Panc1 (cell line): ENCODE results near the gene ACTR5. TPM values are rescaled to one million over a fixed set of nuclear protein-coding genes. Genes with fewer than 3 reads are reported as not detected.

Experiments
- ATAC-seq: fragments of 200-7000 bp; cut with Tn5 transposase; 2 replicates; pipeline ENCODE4 v1.9.1; 2020; ENCODE audit warnings: mild to moderate bottlenecking, moderate library complexity
- BruUV-seq: library from RNA; stranded (reverse); fragments of 400-500 nt; replicated peaks from 2 replicates; lab custom pipeline; 2021; lab: Mats Ljungman, UMichigan
- CTCF ChIA-PET: fragments of 300-600 bp; sonication (Branson Sonifier 250); formaldehyde crosslinking; loops from one replicate; lab custom pipeline; 2022; ENCODE audit warnings: antibody characterized with exemption; lab: Charles Lee
- POLR2A ChIA-PET: fragments of 300-600 bp; sonication (Branson Sonifier 250); formaldehyde crosslinking; loops from one replicate; lab custom pipeline; 2022; ENCODE audit warnings: antibody characterized with exemption; lab: Charles Lee
- DNase-seq: peaks from one replicate; pipeline ENCODE4 v3.0.0-alpha.2; 2010; ENCODE audit warnings: low read depth, low spot score
- H3K27ac ChIP-seq: 2 replicates; pipeline ENCODE4 v1.5.1; 2011; ENCODE audit warnings: mild to moderate bottlenecking, low read length, inconsistent platforms
- H3K27me3 ChIP-seq: fragments of 200-500 bp; sonication (Bioruptor generic); 2 replicates; pipeline ENCODE4 v1.6.0; 2014; ENCODE audit warnings: low read length, inconsistent platforms; ENCODE audit not compliant: control insufficient read depth, insufficient read depth
- H3K36me3 ChIP-seq: fragments of 200-500 bp; sonication (Bioruptor generic); 2 replicates; pipeline ENCODE4 v1.5.1; 2014; ENCODE audit warnings: inconsistent platforms, mild to moderate bottlenecking, low read length, moderate library complexity; ENCODE audit not compliant: control insufficient read depth, insufficient read depth
- H3K4me1 ChIP-seq: 2 replicates; pipeline ENCODE4 v1.5.1; 2011; ENCODE audit warnings: inconsistent platforms, mild to moderate bottlenecking, low read length, moderate library complexity; ENCODE audit not compliant: control insufficient read depth, insufficient read depth
- H3K4me3 ChIP-seq, 2 experiments: 2 replicates each; pipeline ENCODE4 v1.5.1; 2011 to 2012; ENCODE audit warnings: low read depth in 2 of 2, low read length in 2 of 2, mild to moderate bottlenecking in 2 of 2, inconsistent platforms in 1 of 2, moderate library complexity in 1 of 2
- H3K9me3 ChIP-seq: fragments of 200-500 bp; sonication (Bioruptor generic); 2 replicates; pipeline ENCODE4 v1.5.1; 2014; ENCODE audit warnings: low read depth, mild to moderate bottlenecking, inconsistent platforms, low read length, moderate library complexity; ENCODE audit not compliant: control insufficient read depth, insufficient read depth
- POLR2AphosphoS5 ChIP-seq: IDR thresholded peaks from 2 replicates; pipeline ENCODE4 v1.6.1; 2012; ENCODE audit warnings: mild to moderate bottlenecking, low read depth, low read length, moderate library complexity
- SIN3A ChIP-seq: IDR thresholded peaks from 2 replicates; pipeline ENCODE4 v1.6.1; 2012; ENCODE audit warnings: low read depth, mild to moderate bottlenecking, low read length, moderate library complexity, borderline replicate concordance; ENCODE audit not compliant: insufficient read depth
- TCF7L2 ChIP-seq: IDR thresholded peaks from 2 replicates; pipeline ENCODE4 v1.6.1; 2011; ENCODE audit warnings: mild to moderate bottlenecking, low read depth, low read length, inconsistent platforms
- in situ Hi-C: cut with HindIII; loops from 2 replicates; pipeline ENCODE4 v1.10.0; 2016; ENCODE audit warnings: low sequenced_read_pairs, low pct_unique_long_range_greater_than_20kb
- intact Hi-C: fragments of 100-400 bp; cut with micrococcal nuclease; formaldehyde crosslinking; loops from one replicate; pipeline ENCODE4 v1.10.0; 2022; ENCODE audit not compliant: unreplicated experiment
- total RNA-seq: library from RNA; stranded (reverse); gene quantifications from one replicate; pipeline ENCODE4 v1.2.1, GENCODE V29; 2021; ENCODE audit not compliant: unreplicated experiment
- TF ChIP-seq, protein P1 (sequence below), 2 experiments: IDR thresholded peaks; 2 replicates each; pipeline ENCODE4 v1.6.1; 2011 to 2012; ENCODE audit warnings: low read depth in 2 of 2, control low read depth in 1 of 2, low read length in 1 of 2, mild to moderate bottlenecking in 1 of 2, moderate library complexity in 1 of 2; ENCODE audit not compliant: insufficient read depth in 1 of 2
- TF ChIP-seq, protein P2 (sequence below): fragments of 450-650 bp; IDR thresholded peaks from 2 replicates; pipeline ENCODE4 v1.5.1; 2017; ENCODE audit warnings: mild to moderate bottlenecking

ACTR5 gene
- total RNA-seq, 1 experiment from 2014 or later = 12.1 TPM

DNA sequence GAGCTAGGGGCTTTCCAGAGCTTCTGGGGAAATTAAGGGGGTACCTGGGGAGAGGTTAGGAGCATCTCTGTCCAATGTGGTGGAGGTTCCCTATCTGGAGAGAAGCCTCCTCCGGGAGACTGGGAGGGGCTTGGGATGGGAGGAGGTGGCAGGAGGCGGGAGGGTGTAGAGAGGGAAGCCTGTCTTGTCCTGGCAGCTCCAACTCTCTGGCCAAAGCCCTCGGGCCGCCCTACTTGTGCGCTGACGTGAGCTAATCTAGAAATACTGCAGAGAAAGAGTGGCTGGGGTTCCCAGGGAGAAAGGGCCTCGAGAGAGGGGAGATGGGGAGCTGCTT is 25.6 kb upstream of the ACTR5 start:
- H3K4me3 ChIP-seq = no peak overlapping the region
- intact Hi-C loops (no loop called here), in situ Hi-C loops (no loop called here)
- TF ChIP-seq, protein P1, sequence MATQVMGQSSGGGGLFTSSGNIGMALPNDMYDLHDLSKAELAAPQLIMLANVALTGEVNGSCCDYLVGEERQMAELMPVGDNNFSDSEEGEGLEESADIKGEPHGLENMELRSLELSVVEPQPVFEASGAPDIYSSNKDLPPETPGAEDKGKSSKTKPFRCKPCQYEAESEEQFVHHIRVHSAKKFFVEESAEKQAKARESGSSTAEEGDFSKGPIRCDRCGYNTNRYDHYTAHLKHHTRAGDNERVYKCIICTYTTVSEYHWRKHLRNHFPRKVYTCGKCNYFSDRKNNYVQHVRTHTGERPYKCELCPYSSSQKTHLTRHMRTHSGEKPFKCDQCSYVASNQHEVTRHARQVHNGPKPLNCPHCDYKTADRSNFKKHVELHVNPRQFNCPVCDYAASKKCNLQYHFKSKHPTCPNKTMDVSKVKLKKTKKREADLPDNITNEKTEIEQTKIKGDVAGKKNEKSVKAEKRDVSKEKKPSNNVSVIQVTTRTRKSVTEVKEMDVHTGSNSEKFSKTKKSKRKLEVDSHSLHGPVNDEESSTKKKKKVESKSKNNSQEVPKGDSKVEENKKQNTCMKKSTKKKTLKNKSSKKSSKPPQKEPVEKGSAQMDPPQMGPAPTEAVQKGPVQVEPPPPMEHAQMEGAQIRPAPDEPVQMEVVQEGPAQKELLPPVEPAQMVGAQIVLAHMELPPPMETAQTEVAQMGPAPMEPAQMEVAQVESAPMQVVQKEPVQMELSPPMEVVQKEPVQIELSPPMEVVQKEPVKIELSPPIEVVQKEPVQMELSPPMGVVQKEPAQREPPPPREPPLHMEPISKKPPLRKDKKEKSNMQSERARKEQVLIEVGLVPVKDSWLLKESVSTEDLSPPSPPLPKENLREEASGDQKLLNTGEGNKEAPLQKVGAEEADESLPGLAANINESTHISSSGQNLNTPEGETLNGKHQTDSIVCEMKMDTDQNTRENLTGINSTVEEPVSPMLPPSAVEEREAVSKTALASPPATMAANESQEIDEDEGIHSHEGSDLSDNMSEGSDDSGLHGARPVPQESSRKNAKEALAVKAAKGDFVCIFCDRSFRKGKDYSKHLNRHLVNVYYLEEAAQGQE (IDR thresholded peaks at IDR 0.05; ENCODE audit: insufficient read depth in 1 of 2, low read depth in 2 of 2, low read length in 1 of 2) = no peak
- TF ChIP-seq SIN3A (no peak), TCF7L2 (no peak), POLR2AphosphoS5 (no peak)
- TF ChIP-seq, protein P2, sequence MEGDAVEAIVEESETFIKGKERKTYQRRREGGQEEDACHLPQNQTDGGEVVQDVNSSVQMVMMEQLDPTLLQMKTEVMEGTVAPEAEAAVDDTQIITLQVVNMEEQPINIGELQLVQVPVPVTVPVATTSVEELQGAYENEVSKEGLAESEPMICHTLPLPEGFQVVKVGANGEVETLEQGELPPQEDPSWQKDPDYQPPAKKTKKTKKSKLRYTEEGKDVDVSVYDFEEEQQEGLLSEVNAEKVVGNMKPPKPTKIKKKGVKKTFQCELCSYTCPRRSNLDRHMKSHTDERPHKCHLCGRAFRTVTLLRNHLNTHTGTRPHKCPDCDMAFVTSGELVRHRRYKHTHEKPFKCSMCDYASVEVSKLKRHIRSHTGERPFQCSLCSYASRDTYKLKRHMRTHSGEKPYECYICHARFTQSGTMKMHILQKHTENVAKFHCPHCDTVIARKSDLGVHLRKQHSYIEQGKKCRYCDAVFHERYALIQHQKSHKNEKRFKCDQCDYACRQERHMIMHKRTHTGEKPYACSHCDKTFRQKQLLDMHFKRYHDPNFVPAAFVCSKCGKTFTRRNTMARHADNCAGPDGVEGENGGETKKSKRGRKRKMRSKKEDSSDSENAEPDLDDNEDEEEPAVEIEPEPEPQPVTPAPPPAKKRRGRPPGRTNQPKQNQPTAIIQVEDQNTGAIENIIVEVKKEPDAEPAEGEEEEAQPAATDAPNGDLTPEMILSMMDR = no peak
- POLR2A ChIA-PET = no interaction called here
- no peak for ATAC-seq
- H3K36me3 ChIP-seq = no peaks in the 10 kb centered on the region
- DNase-seq = no peak
- H3K4me1 ChIP-seq = no peaks in the 10 kb centered on the region; the same call in 1 of the 2 replicates
- H3K27ac ChIP-seq = no peak overlapping the region
- H3K9me3 ChIP-seq = no peaks in the 10 kb centered on the region
- CTCF ChIA-PET = no interaction called here
- peaks cover 28% of the 10 kb centered on the region for H3K27me3 ChIP-seq
- BruUV-seq = no TSS peak

DNA sequence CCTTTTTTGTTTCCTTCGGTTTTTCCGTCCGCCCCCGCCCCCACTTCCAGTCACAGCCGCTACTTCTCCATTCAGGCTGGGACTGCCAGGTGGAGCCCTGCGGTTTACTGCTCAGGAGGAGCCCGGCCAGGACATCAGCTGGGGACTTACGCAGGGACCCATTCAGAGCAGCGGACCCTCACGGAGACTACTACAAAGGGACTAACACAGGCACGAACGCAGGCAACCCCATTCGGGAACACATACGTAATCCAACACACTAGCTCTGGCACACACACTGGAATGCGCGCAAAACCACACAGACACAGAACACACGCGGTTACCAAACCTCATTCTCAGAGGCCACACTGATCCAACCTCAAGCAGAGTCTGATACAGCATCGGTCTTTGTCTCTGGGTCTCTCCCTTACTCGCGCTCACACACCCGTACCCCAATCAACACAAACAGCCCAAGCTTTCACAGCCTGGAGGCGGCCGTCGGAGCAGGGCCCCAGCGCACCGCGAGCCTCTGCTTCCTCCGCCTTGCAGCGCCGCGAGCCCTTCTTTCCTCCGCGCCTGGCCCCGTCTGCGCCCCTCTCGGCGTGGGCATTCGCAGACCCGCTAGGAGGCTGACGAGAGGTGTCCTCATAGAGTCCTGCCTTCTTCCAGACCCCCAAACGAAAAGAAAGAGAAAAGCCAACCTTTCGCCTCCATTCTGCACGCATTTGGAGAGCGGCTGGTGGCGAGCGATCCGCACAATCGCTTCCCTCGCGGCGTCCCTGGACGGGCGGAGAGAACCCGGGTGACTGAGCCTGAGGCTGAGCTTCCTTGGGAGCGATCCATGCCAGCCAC is 25.0 kb upstream of the ACTR5 start:
- Histone ChIP-seq H3K4me1 (no peaks in the 10 kb centered on the region; the same call in 1 of the 2 replicates), H3K4me3 (no peak overlapping the region), H3K36me3 (no peaks in the 10 kb centered on the region), H3K27ac (no peak overlapping the region), H3K27me3 (peaks cover 22% of the 10 kb centered on the region), H3K9me3 (no peaks in the 10 kb centered on the region)
- DNase-seq (no peak), ATAC-seq (peak; percentile 46; the same call in 1 of the 2 replicates)
- in situ Hi-C loops (no loop called here), intact Hi-C loops (no loop called here)
- ChIA-PET POLR2A (no interaction called here), CTCF (no interaction called here)
- TF ChIP-seq SIN3A (no peak), TCF7L2 (no peak), POLR2AphosphoS5 (no peak)
- TF ChIP-seq, protein P2 = no peak
- TF ChIP-seq, protein P1 (IDR thresholded peaks at IDR 0.05; ENCODE audit: insufficient read depth in 1 of 2, low read depth in 2 of 2, low read length in 1 of 2) = no peak
- BruUV-seq = no TSS peak
